Measurements from ENCODE around the gene ZNF516. TPM values are rescaled to one million over a fixed set of nuclear protein-coding genes. Genes with fewer than 3 reads are reported as not detected.

ZNF516 gene
- total and polyA plus RNA-seq, 4 donors: 2.5 to 12.2 (median 7.6) TPM

GRCh38 chr18:76315722-76316230, 179.3 kb downstream of the ZNF516 start:
- no peaks in the 10 kb centered on the region for H3K36me3 ChIP-seq (ENCODE audit: control insufficient read depth in 4 of 4, insufficient read depth in 3 of 4, low read depth in 1 of 4, low read length in 3 of 4)
- no peak overlapping the region for H3K9ac ChIP-seq (ENCODE audit: low read depth in 1 of 2, low read length in 2 of 2)
- H3K9me3 ChIP-seq (ENCODE audit: control insufficient read depth in 4 of 4, low read length in 3 of 4): no peaks in the 10 kb centered on the region
- H3K4me1 ChIP-seq (ENCODE audit: control insufficient read depth in 4 of 4, insufficient read depth in 4 of 4, low read length in 3 of 4): no peaks in the 10 kb centered on the region
- H3K27ac ChIP-seq (ENCODE audit: low read depth in 1 of 2, low read length in 2 of 2): no peak overlapping the region
- no peaks in the 10 kb centered on the region for H3K27me3 ChIP-seq (ENCODE audit: control insufficient read depth in 4 of 4, insufficient read depth in 4 of 4, low read length in 3 of 4)
- no peak overlapping the region for H3K4me3 ChIP-seq (ENCODE audit: low read depth in 1 of 3, low read length in 3 of 3)
- no peak for TF ChIP-seq JUND (IDR thresholded peaks at IDR 0.05)
- no peak for TF ChIP-seq REST (IDR thresholded peaks at IDR 0.05)
- TF ChIP-seq EGR1 (IDR thresholded peaks at IDR 0.05; ENCODE audit: low read depth in 2 of 2): no peak
- TF ChIP-seq FOXA2 (IDR thresholded peaks at IDR 0.05): no peak
- TF ChIP-seq FOXA1 (IDR thresholded peaks at IDR 0.05): no peak
- TF ChIP-seq RXRA (IDR thresholded peaks at IDR 0.05): no peak
- TF ChIP-seq ATF3 (IDR thresholded peaks at IDR 0.05): no peak
- no peak for TF ChIP-seq SP1 (IDR thresholded peaks at IDR 0.05)
- TF ChIP-seq GABPA (IDR thresholded peaks at IDR 0.05 in 1 of 2, conservative IDR thresholded peaks at IDR 0.05 in 1 of 2): no peak
- TF ChIP-seq NR2F2 (IDR thresholded peaks at IDR 0.05): no peak
- TF ChIP-seq HNF4A (conservative IDR thresholded peaks at IDR 0.05): no peak
- no peak for TF ChIP-seq HNF4G (IDR thresholded peaks at IDR 0.05)
- no peak for TF ChIP-seq RAD21 (IDR thresholded peaks at IDR 0.05)
- no peak for TF ChIP-seq CTCF (IDR thresholded peaks at IDR 0.05; ENCODE audit: low read depth, low read length, missing input control)
- TF ChIP-seq YY1 (IDR thresholded peaks at IDR 0.05): no peak
- TF ChIP-seq ZBTB33 (IDR thresholded peaks at IDR 0.05): no peak
- no peak for TF ChIP-seq TAF1 (conservative IDR thresholded peaks at IDR 0.05)
- TF ChIP-seq MAX (IDR thresholded peaks at IDR 0.05): no peak
- 64% methylated on average over 5 of the region's 5 CpGs for WGBS
- DNase-seq (ENCODE audit: low spot score): no peak

Data from liver (tissue), 9 donors.